Islet of Langerhans (tissue), 1 donor: ENCODE data around the gene ZNF385B.

Source experiments
- FAIRE-seq: peaks from one replicate; lab custom pipeline; 2011; peaks lifted over from hg19 to GRCh38; lab: Jason Lieb, UNC

ZNF385B gene

GRCh38 chr2:179437430-179437829 lies 424.0 kb downstream of the ZNF385B start:
- FAIRE-seq, result no peak

DNA sequence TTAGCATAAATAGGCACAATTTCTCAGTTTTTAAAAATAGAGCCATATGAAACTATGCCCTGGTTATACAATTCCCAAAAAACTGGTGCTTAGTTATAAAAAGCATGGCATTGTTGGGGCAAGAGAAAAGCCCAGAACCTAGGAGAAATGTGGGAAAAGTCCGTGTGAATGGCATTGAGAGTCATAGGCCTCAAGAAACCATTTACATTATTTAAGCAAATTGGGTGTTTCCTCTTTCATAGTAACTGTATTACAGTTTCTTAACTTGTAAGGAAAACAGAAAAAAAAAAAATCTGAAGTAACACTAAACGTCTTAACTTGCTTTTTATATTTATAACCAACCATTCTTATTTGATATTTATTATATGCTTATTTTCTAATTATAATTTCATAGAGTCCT lies 425.8 kb downstream of the ZNF385B start:
- no peak for FAIRE-seq

- no peak for FAIRE-seq
These were observed 426.4 kb downstream of the ZNF385B start for GRCh38 chr2:179435000-179435399.

GRCh38 chr2:179434357-179434756 lies 427.1 kb downstream of the ZNF385B start:
- FAIRE-seq, result no peak

- no peak for FAIRE-seq
These were observed 428.7 kb downstream of the ZNF385B start for GRCh38 chr2:179432751-179433150.

GRCh38 chr2:179429597-179429996 lies 431.8 kb downstream of the ZNF385B start:
- no peak for FAIRE-seq

DNA sequence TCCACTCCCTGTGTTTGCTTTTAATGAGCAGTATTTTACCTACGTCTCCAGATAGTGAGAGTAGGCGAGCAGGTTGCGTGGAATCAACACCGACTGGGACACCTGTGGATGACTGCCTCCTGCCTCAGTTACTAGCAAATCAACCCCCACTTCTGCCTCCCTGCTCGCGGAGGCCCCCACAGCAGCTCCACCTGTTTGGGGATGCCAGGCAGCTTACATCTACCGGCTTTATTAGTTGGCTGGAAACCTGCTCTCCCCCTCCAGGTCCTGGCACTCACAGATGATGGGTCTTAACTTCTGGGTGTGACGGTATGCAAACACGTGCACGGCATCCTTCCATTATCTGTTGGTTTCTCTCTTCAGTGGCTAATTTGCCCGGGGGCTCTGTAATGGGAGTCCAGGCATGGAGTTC lies 432.3 kb downstream of the ZNF385B start:
- FAIRE-seq, result no peak

- no peak for FAIRE-seq
These were observed 432.8 kb downstream of the ZNF385B start for GRCh38 chr2:179428649-179429048.

GRCh38 chr2:179427065-179427464 lies 434.3 kb downstream of the ZNF385B start:
- FAIRE-seq, result no peak

- no peak for FAIRE-seq
These were observed 436.8 kb downstream of the ZNF385B start for GRCh38 chr2:179424571-179424970.

DNA sequence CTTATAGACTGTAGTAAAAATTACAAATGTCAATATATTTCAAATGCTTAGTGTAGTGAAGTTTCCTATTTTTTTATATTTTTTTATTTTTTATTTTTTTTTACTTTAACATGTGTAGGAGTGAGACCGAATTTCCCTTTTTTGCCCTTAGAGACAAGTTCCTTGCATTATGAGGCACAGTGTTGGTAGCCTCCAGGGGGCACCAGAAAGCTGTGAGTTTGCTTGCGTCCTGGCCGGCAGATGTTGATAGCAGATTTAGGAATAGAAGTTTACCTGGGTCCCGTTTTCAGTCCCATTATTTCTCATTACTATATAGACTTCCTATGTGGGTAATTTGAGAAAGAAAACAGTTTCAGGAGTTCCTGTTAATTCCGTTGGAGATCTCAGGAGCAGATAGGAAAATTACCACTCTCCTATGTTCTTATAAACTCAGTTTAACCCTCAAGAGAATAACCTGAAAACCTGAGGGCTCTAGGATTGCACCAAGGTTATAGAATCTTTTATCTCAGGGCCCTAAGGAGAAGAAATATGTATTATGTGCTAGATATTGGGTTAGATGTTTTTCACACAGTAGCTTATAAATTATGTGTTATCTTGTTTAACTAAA lies 439.3 kb downstream of the ZNF385B start:
- FAIRE-seq, result peak; percentile 30

- no peak for FAIRE-seq
These were observed 443.9 kb downstream of the ZNF385B start for GRCh38 chr2:179417436-179417949.

- FAIRE-seq, result no peak
These were observed 449.3 kb downstream of the ZNF385B start for GRCh38 chr2:179412112-179412511.

DNA sequence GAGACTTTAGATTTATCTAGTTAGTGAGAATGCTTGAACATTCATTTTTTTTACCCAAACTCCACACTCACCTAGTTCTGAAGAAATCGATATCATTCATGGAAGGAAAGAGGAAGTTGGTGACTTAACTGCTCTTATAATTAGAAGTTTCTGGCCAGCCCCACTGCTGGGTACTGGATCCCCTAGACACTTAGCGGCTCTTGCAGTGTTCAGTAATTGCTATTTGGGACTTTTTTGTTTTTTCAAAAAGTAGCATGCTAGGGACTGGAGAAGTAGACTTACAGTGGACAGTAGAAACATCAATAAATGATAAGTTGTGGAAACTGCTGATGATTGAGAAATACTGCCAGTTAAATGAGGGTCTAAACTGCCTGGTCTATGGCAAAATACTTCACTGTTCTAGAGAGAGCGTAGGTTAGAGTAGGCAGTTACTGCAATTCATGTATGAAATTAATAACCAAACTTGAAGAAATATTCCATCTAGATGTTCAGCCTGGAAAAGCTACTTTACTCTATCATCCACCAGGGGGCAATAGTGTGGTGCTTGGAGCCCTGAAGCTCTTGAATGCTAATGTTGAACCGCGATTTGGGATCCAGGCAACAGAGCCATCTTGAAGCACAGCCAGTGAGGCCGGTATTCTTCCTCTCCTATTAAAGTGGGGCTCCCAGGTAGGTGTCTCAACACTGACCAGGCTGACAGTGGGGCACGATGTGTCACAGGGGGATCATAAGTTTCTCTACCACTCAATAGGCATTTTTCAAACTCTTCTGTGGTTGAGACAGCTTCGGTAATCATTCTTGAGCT lies 450.7 kb downstream of the ZNF385B start:
- peak; percentile 96 for FAIRE-seq

- FAIRE-seq, result no peak
These were observed 457.8 kb downstream of the ZNF385B start for GRCh38 chr2:179403624-179404023.

- FAIRE-seq, result no peak
These were observed 467.9 kb downstream of the ZNF385B start for GRCh38 chr2:179393481-179393880.
